GM12874 (cell line): ENCODE measurements around the gene CPSF3.

Experiments
- TF ChIP-seq, protein P1 (sequence below): IDR thresholded peaks from 2 replicates; pipeline ENCODE4 v1.5.1; 2011; ENCODE audit warnings: low read depth, mild to moderate bottlenecking, control low read depth, low read length, moderate library complexity; ENCODE audit not compliant: insufficient read depth

The CPSF3 gene

DNA sequence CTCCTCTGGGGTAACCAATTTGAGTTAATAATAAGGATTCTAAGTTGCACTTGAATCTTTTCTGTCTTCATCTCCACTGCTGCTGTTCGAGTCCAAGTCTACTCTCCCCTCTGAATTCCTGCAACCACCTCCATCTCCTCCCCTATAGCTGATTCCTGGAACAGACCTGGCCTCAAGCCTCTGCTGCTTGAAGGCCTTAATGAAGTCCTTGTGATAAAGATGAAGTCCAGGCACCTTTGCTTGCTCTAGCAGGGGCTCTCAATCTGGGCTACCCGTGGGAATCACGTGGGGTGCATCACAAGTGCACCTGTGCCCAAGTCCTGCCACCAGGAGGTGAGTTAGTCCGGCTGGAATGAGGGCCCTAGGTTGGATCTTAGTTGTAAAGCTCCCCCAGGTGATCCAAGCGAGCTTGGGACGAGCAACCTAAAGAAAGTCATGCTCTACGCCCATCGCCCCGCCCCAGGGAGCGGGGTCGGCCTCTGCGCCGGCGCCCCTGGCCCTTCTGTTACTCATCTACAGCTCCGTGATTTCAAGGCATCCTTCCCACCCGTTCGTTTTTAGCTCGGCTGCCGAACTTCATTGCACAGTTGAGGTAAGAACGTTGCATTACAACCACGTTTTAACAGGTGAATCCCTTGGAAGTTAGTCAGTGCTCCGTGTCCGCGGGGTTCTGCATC is 50.0 kb downstream of the CPSF3 start:
- TF ChIP-seq, protein P1, sequence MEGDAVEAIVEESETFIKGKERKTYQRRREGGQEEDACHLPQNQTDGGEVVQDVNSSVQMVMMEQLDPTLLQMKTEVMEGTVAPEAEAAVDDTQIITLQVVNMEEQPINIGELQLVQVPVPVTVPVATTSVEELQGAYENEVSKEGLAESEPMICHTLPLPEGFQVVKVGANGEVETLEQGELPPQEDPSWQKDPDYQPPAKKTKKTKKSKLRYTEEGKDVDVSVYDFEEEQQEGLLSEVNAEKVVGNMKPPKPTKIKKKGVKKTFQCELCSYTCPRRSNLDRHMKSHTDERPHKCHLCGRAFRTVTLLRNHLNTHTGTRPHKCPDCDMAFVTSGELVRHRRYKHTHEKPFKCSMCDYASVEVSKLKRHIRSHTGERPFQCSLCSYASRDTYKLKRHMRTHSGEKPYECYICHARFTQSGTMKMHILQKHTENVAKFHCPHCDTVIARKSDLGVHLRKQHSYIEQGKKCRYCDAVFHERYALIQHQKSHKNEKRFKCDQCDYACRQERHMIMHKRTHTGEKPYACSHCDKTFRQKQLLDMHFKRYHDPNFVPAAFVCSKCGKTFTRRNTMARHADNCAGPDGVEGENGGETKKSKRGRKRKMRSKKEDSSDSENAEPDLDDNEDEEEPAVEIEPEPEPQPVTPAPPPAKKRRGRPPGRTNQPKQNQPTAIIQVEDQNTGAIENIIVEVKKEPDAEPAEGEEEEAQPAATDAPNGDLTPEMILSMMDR, result no peak

DNA sequence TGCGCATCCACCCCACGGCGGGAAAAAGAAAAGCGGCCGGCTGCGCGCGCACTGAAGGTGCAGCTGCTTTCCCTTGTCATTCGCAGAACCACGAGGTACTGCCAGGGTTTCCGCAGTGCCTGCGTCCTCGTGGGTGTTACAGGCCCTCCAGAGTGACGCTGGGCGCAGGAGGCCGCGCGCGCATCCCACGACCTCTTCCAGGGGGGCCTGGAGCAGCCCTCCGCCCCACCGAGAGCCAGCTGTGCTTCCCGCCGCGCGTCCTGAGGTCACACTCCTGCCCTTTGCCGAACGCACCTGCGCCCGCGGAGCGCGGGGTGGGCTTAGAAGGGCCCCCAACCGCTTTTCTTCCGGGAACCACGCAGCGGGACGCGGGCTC is 50.5 kb downstream of the CPSF3 start:
- TF ChIP-seq, protein P1, result no peak

DNA sequence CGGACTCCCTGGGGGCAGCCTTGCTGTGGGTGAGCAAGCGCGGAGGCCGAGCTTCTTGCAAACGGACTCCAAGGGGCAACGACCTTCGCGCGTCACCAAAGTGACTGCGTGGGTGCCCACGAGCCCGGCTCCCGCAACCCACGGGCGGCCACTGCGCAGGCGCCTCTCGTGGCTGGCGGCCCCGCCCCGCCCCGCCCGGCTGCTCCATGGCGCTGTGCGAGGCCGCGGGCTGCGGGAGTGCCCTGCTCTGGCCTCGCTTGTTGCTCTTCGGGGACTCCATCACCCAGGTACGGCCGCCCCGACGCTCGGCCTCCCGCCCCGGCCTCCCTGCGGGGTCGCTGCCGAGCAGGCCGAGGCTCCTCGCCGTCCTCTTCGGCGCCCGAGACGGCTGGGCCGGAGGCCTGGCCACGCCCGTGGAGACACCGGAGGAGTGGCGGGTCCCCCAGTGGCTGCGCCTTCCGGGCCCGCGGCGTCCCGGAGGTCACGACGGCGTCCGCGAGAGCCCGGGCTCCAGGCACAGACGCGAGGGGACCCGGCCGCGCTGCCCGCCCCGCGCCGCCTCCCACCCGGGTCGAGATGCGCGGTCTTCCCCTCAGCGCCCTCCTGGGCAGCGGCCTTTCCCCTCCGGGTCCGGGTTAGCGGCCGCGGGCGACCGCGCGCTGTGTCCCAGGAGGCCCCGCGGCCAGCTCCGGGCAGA is 51.1 kb downstream of the CPSF3 start, which contains the start of gene IAH1:
IAH1 (plus strand) TSS at position 191 of the 697 bp plus-strand sequence; CDS start at position 207, 16 bp downstream.
- TF ChIP-seq, protein P1, result no peak

GRCh38 chr2:9477914-9478313 is 54.5 kb downstream of the CPSF3 start:
- TF ChIP-seq, protein P1, result no peak

- TF ChIP-seq, protein P1, result no peak
Observed at GRCh38 chr2:9478526-9478925, 55.1 kb downstream of the CPSF3 start.

- TF ChIP-seq, protein P1, result no peak
Observed at GRCh38 chr2:9480157-9480556, 56.7 kb downstream of the CPSF3 start.

GRCh38 chr2:9483107-9483506 is 59.7 kb downstream of the CPSF3 start:
- TF ChIP-seq, protein P1, result no peak
